Measurements from ENCODE around the gene XPOT. TPM values are rescaled to one million over a fixed set of nuclear protein-coding genes. Genes with fewer than 3 reads are reported as not detected.

Gene XPOT
- total RNA-seq, 2 donors from 2014 or later = 284 to 325 TPM

DNA sequence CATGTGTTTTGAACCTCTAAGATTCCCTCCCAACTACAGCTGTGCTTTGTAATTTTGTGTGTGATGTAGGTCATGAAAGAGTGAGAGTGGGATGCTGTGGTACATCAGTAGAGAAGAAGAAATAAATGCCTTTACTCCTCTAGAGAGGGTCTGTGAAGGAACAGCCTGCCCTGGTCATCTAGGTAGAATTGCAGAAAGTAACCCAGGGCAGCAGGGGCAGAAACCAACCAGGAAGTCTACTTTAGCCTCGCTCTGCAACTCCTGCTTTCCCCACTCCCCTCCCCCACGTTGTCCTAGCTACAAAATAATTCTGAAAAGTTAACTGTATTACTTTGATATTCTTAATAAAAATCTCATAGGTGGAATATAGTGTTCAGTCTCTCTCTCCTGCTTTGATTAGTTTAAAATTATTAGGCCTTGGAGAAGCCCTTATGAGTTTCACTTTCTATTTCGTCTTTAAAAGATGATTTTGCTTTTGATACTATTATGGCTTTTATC, 55.3 kb downstream of the XPOT start:
- H3K9me3 Mint-ChIP-seq = no peaks in the 10 kb centered on the region
- DNase-seq (peak in 1 of 2 donors; percentile 10), ATAC-seq (replicated peaks in 1 of 2) (peak; percentile 12 to 23)
- no peaks in the 10 kb centered on the region for H3K27me3 Mint-ChIP-seq (ENCODE audit: low read depth)
- H3K27ac Mint-ChIP-seq = peak overlapping the region; percentile 91
- H3K36me3 Mint-ChIP-seq (ENCODE audit: insufficient read depth in 2 of 2) = peaks cover 8 to 22% of the 10 kb centered on the region in 2 donors
- H3K4me3 Mint-ChIP-seq = peak overlapping the region; percentile 77 to 85
- peaks cover 42% of the 10 kb centered on the region for H3K4me1 Mint-ChIP-seq (ENCODE audit: low read depth)

DNA sequence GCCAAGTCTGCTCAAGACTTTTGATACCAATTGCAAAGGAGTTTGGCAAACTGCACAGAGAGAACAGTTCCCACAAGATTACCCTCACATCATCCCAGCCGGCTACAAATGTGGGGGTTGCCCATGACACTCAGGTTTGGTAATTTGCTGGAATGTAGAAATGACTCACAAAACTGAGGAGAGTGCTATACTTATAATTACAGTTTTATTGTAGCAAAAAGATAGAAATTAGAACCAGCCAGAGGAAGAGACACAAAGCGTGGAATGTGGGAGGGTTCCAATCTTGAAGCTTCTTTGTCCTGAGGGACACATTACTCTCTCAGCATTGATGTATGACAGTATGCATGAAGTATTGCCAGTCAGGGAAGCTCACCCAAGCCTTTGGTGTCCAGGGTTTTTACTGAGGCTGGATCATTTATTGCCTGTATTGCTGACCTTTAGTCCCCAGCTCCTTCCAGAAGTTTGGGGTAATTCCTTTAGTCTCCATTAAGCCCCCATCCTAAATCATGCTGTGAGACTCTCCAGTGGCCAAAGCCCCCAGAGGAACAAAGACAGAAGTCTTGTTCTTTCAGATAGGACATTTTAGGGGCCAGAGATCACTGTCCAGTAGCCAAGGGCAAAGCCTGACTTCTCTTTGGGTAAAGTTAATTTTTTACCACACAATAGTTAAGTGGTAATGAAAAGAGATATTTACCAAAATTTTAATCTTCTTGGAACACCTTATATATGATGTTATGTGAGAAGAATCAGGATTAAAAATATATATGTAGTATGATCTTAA, 57.6 kb downstream of the XPOT start:
- H3K4me1 Mint-ChIP-seq (ENCODE audit: low read depth) = peaks cover 24% of the 10 kb centered on the region
- H3K27me3 Mint-ChIP-seq (ENCODE audit: low read depth) = no peaks in the 10 kb centered on the region
- ATAC-seq (replicated peaks in 1 of 2) = peak in 1 of 2 donors; percentile 36
- no peak for DNase-seq
- H3K4me3 Mint-ChIP-seq = peak overlapping the region in 1 of 2 donors; percentile 14
- no peak overlapping the region for H3K27ac Mint-ChIP-seq
- peaks cover 6 to 33% of the 10 kb centered on the region in 2 donors for H3K36me3 Mint-ChIP-seq (ENCODE audit: insufficient read depth in 2 of 2)
- no peaks in the 10 kb centered on the region for H3K9me3 Mint-ChIP-seq

DNA sequence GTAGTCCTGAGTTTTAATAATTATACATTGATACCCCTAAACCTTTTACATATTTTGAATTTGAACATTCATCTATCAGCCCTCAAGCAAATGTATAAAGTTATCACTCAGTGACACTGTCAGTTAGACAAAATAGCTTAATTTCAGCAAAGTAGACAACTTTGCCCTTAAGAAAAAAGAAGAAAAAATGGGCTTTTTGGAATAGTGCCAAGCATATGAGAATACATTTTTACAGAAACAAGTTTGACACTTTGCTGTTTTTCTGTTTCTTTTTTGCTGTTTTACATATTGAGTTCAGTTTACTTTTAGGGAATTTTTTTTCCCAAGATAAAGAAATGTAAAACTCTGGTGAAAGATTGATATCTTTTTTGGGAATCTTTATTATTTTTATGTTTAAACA, 62.0 kb downstream of the XPOT start:
- peaks cover 5 to 28% of the 10 kb centered on the region in 2 donors for H3K36me3 Mint-ChIP-seq (ENCODE audit: insufficient read depth in 2 of 2)
- no peak overlapping the region for H3K27ac Mint-ChIP-seq
- no peaks in the 10 kb centered on the region for H3K9me3 Mint-ChIP-seq
- no peaks in the 10 kb centered on the region for H3K27me3 Mint-ChIP-seq (ENCODE audit: low read depth)
- DNase-seq (no peak), ATAC-seq (replicated peaks in 1 of 2) (no peak)
- H3K4me3 Mint-ChIP-seq = no peak overlapping the region
- H3K4me1 Mint-ChIP-seq (ENCODE audit: low read depth) = no peaks in the 10 kb centered on the region

DNA sequence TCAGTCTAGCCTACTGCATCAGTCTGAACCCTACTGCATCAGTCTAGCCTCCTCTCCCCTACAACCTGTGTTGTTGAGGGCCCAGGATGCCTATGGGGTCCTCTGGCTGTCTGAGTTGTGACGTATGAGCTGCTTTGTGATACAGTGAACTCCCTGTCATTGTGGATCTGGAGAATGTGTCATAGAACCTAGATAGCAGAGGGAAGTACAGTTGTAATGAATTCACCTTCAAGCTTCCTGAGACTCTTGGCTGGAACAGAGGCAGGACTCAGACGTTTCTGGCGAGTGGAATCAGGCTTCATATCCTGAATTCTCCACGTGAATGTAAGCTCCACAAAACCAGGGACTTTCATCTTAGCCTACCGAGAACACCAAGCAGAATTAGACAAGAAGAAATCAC, 64.8 kb downstream of the XPOT start:
- Mint-ChIP-seq H3K27me3 (ENCODE audit: low read depth) (no peaks in the 10 kb centered on the region), H3K36me3 (ENCODE audit: insufficient read depth in 2 of 2) (peaks cover 8 to 27% of the 10 kb centered on the region in 2 donors), H3K27ac (no peak overlapping the region), H3K4me1 (ENCODE audit: low read depth) (no peaks in the 10 kb centered on the region), H3K9me3 (no peaks in the 10 kb centered on the region), H3K4me3 (no peak overlapping the region)
- no peak for ATAC-seq (replicated peaks in 1 of 2)
- no peak for DNase-seq

DNA sequence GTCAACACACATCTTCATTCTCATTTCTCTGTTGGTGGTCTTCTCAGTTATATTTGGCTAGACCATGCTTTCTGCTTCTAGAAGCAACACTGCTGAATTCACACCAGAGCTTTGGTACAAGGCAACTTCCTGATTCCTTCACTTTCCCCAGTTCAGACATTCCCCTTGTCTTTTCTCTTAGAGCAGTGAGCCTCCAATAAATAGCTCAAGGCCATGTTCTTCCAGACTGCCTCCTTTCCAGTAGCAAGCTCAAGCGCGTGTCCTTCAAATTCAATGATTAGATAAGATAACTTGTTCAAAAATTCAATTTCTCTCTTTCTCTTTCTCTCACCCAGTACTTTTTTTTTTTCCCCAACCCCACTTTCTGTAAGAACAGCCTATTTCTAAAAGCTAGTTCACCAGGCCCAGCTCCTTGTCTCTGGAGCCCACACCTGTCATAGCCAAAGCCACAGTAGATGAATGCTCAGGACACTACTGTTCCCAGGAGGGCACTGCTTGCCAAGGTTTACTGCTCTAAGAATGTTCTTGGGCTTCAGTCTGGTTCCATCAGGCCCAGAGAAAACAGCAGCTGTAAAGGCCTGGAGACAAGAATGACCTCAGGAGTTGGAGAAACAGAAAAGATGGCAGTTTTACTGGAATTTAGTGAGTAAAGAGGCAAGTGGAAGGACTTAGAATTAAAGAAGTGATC, 65.4 kb downstream of the XPOT start:
- Mint-ChIP-seq H3K4me1 (ENCODE audit: low read depth) (no peaks in the 10 kb centered on the region), H3K4me3 (no peak overlapping the region), H3K27me3 (ENCODE audit: low read depth) (no peaks in the 10 kb centered on the region), H3K9me3 (no peaks in the 10 kb centered on the region), H3K36me3 (ENCODE audit: insufficient read depth in 2 of 2) (peaks cover 8 to 27% of the 10 kb centered on the region in 2 donors), H3K27ac (no peak overlapping the region)
- no peak for DNase-seq
- no peak for ATAC-seq (replicated peaks in 1 of 2)

DNA sequence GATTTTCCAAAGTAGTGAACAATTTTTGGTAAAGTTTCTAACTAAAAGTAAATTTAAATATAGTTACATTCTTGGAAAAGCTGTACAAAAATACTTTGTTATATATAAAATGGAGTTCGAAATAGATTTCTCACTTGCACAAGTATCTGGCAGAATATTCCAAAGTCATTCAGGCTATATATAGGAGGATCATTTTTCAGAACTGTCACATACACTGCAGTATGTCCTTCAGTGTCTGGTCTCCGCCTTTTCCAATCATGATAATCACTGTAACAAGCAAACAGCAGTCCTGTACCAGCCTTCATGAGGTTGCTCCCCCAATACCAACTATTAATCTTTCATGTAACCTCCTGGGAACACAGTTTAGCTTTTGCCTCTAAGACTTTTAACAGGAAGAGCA, 66.3 kb downstream of the XPOT start:
- no peaks in the 10 kb centered on the region for H3K4me1 Mint-ChIP-seq (ENCODE audit: low read depth)

DNA sequence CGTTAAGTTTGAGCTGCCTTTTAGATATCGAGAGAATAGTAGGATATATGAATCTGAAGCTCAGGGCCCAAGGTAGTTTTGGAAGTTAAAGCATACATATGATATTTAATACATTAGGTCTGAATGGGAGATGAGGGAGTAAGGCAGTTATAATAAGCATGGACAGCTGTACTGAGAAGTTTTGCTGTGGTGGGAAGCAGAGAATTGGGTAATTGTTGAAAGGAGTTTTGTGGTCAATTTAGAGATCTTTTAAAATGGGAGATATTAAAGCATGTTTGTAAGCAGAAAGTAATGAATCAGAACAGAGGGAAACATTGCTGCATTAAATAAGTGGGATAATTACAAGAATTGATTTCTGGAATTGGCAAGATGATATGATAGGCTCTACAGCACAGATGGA, 69.0 kb downstream of the XPOT start:
- ATAC-seq (replicated peaks in 1 of 2) = no peak
- H3K4me1 Mint-ChIP-seq (ENCODE audit: low read depth) = no peaks in the 10 kb centered on the region
- no peaks in the 10 kb centered on the region for H3K27me3 Mint-ChIP-seq (ENCODE audit: low read depth)
- peaks cover 19 to 46% of the 10 kb centered on the region in 2 donors for H3K36me3 Mint-ChIP-seq (ENCODE audit: insufficient read depth in 2 of 2)
- peaks cover 2 to 5% of the 10 kb centered on the region in 2 donors for H3K9me3 Mint-ChIP-seq
- H3K27ac Mint-ChIP-seq = peak overlapping the region; percentile 50
- no peak overlapping the region for H3K4me3 Mint-ChIP-seq
- DNase-seq = no peak

More for the DNA sequence above, 66.3 kb downstream of the XPOT start:
- no peak overlapping the region for H3K4me3 Mint-ChIP-seq
- DNase-seq = no peak
- H3K36me3 Mint-ChIP-seq (ENCODE audit: insufficient read depth in 2 of 2) = peaks cover 11 to 28% of the 10 kb centered on the region in 2 donors
- H3K27me3 Mint-ChIP-seq (ENCODE audit: low read depth) = no peaks in the 10 kb centered on the region
- no peak for ATAC-seq (replicated peaks in 1 of 2)
- H3K9me3 Mint-ChIP-seq = peaks cover 0 to 2% of the 10 kb centered on the region in 2 donors
- no peak overlapping the region for H3K27ac Mint-ChIP-seq

DNA sequence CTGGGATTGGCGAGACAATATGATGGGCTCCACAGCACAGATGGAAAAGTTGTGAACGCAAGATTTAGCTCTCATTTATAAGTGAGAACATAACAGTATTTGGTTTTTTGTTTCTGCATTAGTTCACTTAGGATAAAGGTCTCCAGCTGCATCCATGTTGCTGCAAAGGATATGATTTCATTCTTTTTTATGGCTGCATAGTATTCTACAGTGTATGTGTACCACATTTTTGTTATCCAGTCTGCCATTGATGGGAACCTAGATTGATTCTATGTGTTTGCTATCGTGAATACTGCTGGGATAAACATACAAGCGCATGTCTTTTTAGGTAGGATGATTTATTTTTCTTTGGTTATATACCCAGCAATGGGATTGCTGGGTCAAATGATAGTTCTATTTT, 71.3 kb downstream of the XPOT start:
- no peak for ATAC-seq (replicated peaks in 1 of 2)
- H3K27me3 Mint-ChIP-seq (ENCODE audit: low read depth) = no peaks in the 10 kb centered on the region
- no peak overlapping the region for H3K4me3 Mint-ChIP-seq
- H3K27ac Mint-ChIP-seq = no peak overlapping the region
- peaks cover 2 to 5% of the 10 kb centered on the region in 2 donors for H3K9me3 Mint-ChIP-seq
- no peaks in the 10 kb centered on the region for H3K4me1 Mint-ChIP-seq (ENCODE audit: low read depth)
- peaks cover 19 to 41% of the 10 kb centered on the region in 2 donors for H3K36me3 Mint-ChIP-seq (ENCODE audit: insufficient read depth in 2 of 2)
- DNase-seq = no peak

DNA sequence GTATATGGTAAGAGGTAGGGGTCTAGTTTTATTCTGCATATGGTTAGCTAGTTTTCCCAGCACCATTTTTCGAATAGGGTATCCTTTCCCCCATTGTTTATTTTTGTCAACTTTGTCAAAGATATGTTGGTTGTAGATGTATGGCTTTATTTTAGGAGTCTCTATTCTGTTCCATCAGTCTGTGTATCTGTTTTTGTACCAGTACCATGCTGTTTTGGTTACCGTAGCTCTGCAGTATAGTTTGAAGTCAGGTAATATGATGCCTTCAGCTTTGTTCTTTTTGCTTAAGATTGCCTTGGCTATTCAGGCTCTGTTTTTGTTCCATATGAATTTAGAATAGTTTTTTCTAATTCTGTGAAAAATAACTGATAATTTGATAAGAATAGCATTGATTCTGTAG, 72.7 kb downstream of the XPOT start:
- H3K9me3 Mint-ChIP-seq = peaks cover 2 to 5% of the 10 kb centered on the region in 2 donors
- H3K27ac Mint-ChIP-seq = no peak overlapping the region
- ATAC-seq (replicated peaks in 1 of 2) = no peak
- peaks cover 16 to 39% of the 10 kb centered on the region in 2 donors for H3K36me3 Mint-ChIP-seq (ENCODE audit: insufficient read depth in 2 of 2)
- H3K27me3 Mint-ChIP-seq (ENCODE audit: low read depth) = no peaks in the 10 kb centered on the region
- DNase-seq = no peak
- no peaks in the 10 kb centered on the region for H3K4me1 Mint-ChIP-seq (ENCODE audit: low read depth)
- H3K4me3 Mint-ChIP-seq = no peak overlapping the region

DNA sequence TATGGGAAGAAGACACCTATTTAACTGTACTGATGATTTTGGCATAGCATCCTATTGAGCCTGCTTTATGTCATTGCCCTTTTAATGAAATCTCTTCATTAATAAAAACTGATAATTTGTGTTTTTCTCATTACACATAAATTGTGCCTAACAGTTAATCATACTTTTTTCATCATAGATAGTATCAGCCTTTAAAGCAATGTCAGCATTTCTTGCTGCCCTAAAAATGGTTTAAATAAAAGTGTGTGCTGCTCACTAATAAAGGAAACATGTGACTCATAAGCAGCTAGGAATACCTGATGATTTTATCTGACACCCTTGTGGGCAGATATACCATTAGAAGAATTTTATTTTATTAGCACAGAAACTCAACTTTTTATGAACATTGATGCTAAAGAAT, 74.5 kb downstream of the XPOT start:
- no peak overlapping the region for H3K4me3 Mint-ChIP-seq
- H3K9me3 Mint-ChIP-seq = peaks cover 2 to 5% of the 10 kb centered on the region in 2 donors
- peaks cover 13 to 37% of the 10 kb centered on the region in 2 donors for H3K36me3 Mint-ChIP-seq (ENCODE audit: insufficient read depth in 2 of 2)
- no peak overlapping the region for H3K27ac Mint-ChIP-seq
- no peaks in the 10 kb centered on the region for H3K27me3 Mint-ChIP-seq (ENCODE audit: low read depth)
- ATAC-seq (replicated peaks in 1 of 2) (no peak), DNase-seq (no peak)
- H3K4me1 Mint-ChIP-seq (ENCODE audit: low read depth) = no peaks in the 10 kb centered on the region

DNA sequence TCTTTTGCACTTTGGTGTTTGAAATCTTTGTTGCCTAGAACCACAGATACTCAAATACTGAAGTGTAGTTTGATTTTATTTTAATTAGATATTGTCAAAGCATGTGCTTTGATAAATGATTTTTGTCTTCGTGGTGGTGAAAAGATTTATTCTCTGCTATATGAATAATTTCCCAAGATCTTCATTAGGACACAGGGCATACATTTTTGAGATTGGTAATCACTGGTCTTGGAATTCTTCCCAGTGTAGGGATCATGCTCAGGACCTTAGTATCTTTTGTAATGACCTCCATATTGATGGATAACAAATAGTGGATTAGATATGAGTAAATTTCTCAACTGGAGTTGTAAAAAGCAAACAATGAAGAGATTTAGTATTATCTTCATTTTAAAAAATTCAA, 76.0 kb downstream of the XPOT start:
- Mint-ChIP-seq H3K4me3 (no peak overlapping the region), H3K27me3 (ENCODE audit: low read depth) (no peaks in the 10 kb centered on the region), H3K4me1 (ENCODE audit: low read depth) (no peaks in the 10 kb centered on the region), H3K9me3 (peaks cover 2 to 5% of the 10 kb centered on the region in 2 donors), H3K27ac (no peak overlapping the region), H3K36me3 (ENCODE audit: insufficient read depth in 2 of 2) (peaks cover 12 to 32% of the 10 kb centered on the region in 2 donors)
- no peak for ATAC-seq (replicated peaks in 1 of 2)
- DNase-seq = no peak

DNA sequence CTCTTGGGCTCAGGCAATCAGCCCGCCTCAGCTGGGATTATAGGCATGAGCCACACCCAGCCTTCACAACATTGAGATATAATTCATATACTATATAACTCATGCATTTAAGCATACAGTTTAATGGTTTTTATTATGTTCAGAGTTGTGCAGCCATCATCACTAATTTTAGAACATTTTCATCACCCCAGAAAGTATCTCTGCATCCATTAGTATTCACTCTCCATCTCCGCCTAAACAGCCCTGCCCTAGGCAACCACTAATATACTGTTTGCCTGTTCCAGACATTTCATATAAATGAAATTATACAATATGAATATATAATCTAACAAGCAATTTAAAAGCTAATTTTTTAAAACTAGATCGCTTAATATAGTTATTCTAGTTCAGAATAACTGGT, 82.5 kb downstream of the XPOT start:
- peaks cover 17% of the 10 kb centered on the region for H3K4me1 Mint-ChIP-seq (ENCODE audit: low read depth)
- peaks cover 0 to 28% of the 10 kb centered on the region in 2 donors for H3K36me3 Mint-ChIP-seq (ENCODE audit: insufficient read depth in 2 of 2)
- H3K4me3 Mint-ChIP-seq = no peak overlapping the region
- no peaks in the 10 kb centered on the region for H3K9me3 Mint-ChIP-seq
- ATAC-seq (replicated peaks in 1 of 2) (no peak), DNase-seq (no peak)
- no peaks in the 10 kb centered on the region for H3K27me3 Mint-ChIP-seq (ENCODE audit: low read depth)
- no peak overlapping the region for H3K27ac Mint-ChIP-seq

DNA sequence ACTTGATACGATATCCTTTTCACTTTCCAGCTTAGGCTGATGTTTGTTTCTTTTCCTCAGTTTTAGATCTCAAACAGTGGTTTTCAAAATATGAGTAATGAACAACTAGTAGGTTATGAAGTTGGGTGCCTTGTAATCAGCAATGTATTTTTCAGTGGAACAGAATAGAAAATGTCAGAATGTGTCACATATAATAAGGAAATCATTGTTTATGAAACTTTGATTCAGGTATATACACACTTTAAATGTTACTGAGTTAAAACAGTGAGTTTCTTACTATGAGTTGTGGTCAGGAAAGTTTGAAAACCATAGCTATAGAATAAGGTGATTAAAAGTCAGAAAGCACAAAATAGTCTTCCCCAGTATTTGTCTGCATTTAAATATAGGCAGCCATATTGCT, 87.5 kb downstream of the XPOT start:
- no peak for DNase-seq
- Mint-ChIP-seq H3K4me3 (peak overlapping the region in 1 of 2 donors; percentile 64), H3K27ac (peak overlapping the region; percentile 61), H3K36me3 (ENCODE audit: insufficient read depth in 2 of 2) (peaks cover 2 to 34% of the 10 kb centered on the region in 2 donors), H3K27me3 (ENCODE audit: low read depth) (no peaks in the 10 kb centered on the region), H3K4me1 (ENCODE audit: low read depth) (peaks cover 35% of the 10 kb centered on the region), H3K9me3 (no peaks in the 10 kb centered on the region)
- peak; percentile 74 to 82 for ATAC-seq (replicated peaks in 1 of 2)
